ENCODE measurements around the gene MAML2. TPM values are rescaled to one million over a fixed set of nuclear protein-coding genes. Genes with fewer than 3 reads are reported as not detected.

Gene MAML2
- total RNA-seq, 1 experiment from 2014 or later: 2.7 TPM

DNA sequence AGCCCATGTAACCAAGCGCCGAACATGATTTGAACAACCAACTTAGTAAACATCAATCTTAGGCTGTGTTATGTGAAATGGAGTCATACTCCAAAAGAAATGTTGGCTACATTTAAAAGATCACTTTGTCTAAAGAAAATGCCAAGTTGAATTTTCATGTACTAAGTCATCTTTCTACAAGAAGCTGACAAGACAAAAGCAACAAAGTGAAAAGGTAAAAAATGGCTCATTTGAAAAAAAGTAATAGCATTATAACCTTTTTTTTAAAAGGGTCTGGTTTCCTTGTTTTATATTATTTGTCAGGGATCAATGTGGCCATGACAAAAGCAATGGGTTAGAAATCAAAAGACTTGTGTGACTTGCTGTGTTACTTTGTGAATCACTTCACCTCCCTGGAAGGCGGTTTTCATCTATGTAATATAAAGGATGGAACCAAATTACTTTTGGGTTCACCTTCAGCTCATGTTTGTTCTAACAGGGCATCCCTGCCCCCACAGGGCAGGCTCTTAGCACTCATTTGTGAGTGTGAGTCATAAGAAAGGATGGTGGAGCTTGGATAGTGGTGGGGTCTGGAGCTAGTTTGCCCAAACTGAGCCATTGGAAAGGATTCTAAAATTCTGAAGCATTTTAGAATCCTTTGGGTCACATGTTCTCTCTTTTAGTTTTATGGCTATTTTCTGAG lies 287.1 kb downstream of the MAML2 start:
- H2BK15ac ChIP-seq (ENCODE audit: low read depth, low read length): no peak overlapping the region
- peaks cover 22 to 26% of the 10 kb centered on the region in 2 experiments for H3K4me1 Mint-ChIP-seq
- no peaks in the 10 kb centered on the region for H3K9me3 ChIP-seq (ENCODE audit: control insufficient read depth, low read depth, low read length)

More for the DNA sequence above, 287.1 kb downstream of the MAML2 start:
- H2BK12ac ChIP-seq (ENCODE audit: insufficient read length, low read depth, low read length): no peak overlapping the region
- H2BK120ac ChIP-seq (ENCODE audit: low read depth, low read length, poor library complexity, severe bottlenecking): no peak overlapping the region
- Mint-ChIP-seq H3K27me3 (ENCODE audit: low read depth) (no peaks in the 10 kb centered on the region), H3K9me3 (no peaks in the 10 kb centered on the region), H3K4me3 (no peak overlapping the region), H3K36me3 (ENCODE audit: insufficient read depth in 1 of 3, low read depth in 3 of 3) (no peaks in the 10 kb centered on the region), H3K27ac (peak overlapping the region; percentile 6 to 86 (median 78); a peak in 4 of 7 replicates)
- no peak for DNase-seq
- H3K14ac ChIP-seq (ENCODE audit: insufficient read depth, low read length): no peak overlapping the region
- H3K4ac ChIP-seq (ENCODE audit: low read depth, low read length): no peak overlapping the region
- no peak overlapping the region for H4K8ac ChIP-seq (replicated peaks; ENCODE audit: insufficient read length, low read depth, low read length)
- peak overlapping the region; percentile 90 for H2BK20ac ChIP-seq (ENCODE audit: low read depth, low read length, poor library complexity, severe bottlenecking)
- H2AK5ac ChIP-seq (ENCODE audit: insufficient read length, low read length): no peak overlapping the region
- peak overlapping the region; percentile 64 for H3T11ph ChIP-seq (ENCODE audit: low read length)
- H4K5ac ChIP-seq (ENCODE audit: insufficient read length, low read depth, low read length): no peak overlapping the region
- peaks cover 2% of the 10 kb centered on the region; the same call in 1 of the 2 replicates for H3K4me1 ChIP-seq (ENCODE audit: insufficient read depth, low read length)
- no peaks in the 10 kb centered on the region for H3K23me2 ChIP-seq (ENCODE audit: insufficient read length, low read depth, low read length, poor library complexity, severe bottlenecking)
- H3K56ac ChIP-seq (ENCODE audit: insufficient read length, low read depth, low read length): no peak overlapping the region
- WGBS (ENCODE audit: extremely low coverage, insufficient read length, low lambda C conversion rate): no CpG with 5 or more reads among the region's 3 CpGs
- no peak overlapping the region for H3K23ac ChIP-seq (ENCODE audit: insufficient read length, low read depth, low read length)
- no peak overlapping the region for H2BK5ac ChIP-seq (ENCODE audit: insufficient read length, low read length)
- no peaks in the 10 kb centered on the region for H3K79me2 ChIP-seq (ENCODE audit: insufficient read depth, low read length)
- no peak overlapping the region for H4K91ac ChIP-seq (ENCODE audit: insufficient read length, low read depth, low read length)
- no peak overlapping the region for H3K27ac ChIP-seq (ENCODE audit: insufficient read length, low read depth, low read length)
- no peaks in the 10 kb centered on the region for H3K27me3 ChIP-seq (ENCODE audit: insufficient read depth, low read length)
- H3K79me1 ChIP-seq (ENCODE audit: insufficient read depth, low read depth, low read length, poor library complexity, severe bottlenecking): no peaks in the 10 kb centered on the region
- TF ChIP-seq, protein P1, sequence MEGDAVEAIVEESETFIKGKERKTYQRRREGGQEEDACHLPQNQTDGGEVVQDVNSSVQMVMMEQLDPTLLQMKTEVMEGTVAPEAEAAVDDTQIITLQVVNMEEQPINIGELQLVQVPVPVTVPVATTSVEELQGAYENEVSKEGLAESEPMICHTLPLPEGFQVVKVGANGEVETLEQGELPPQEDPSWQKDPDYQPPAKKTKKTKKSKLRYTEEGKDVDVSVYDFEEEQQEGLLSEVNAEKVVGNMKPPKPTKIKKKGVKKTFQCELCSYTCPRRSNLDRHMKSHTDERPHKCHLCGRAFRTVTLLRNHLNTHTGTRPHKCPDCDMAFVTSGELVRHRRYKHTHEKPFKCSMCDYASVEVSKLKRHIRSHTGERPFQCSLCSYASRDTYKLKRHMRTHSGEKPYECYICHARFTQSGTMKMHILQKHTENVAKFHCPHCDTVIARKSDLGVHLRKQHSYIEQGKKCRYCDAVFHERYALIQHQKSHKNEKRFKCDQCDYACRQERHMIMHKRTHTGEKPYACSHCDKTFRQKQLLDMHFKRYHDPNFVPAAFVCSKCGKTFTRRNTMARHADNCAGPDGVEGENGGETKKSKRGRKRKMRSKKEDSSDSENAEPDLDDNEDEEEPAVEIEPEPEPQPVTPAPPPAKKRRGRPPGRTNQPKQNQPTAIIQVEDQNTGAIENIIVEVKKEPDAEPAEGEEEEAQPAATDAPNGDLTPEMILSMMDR (conservative IDR thresholded peaks at IDR 0.05): no peak
- peak overlapping the region; percentile 37 for H2AFZ ChIP-seq (ENCODE audit: low read length)
- no peak overlapping the region for H3K18ac ChIP-seq (ENCODE audit: insufficient read length, low read depth, low read length)
- no peak overlapping the region for H3K9ac ChIP-seq (ENCODE audit: extremely low read depth, insufficient read length, low read length)
- no peaks in the 10 kb centered on the region for H4K20me1 ChIP-seq (ENCODE audit: control insufficient read depth, insufficient read depth, insufficient read length)
- H3K4me2 ChIP-seq (ENCODE audit: insufficient read depth, insufficient read length, low read length): no peak overlapping the region
